OCI-LY1 (cell line): ENCODE results near the gene FAM184A.

ENCODE experiments used
- H2AFZ ChIP-seq: fragments of 200-600 bp; sonication (generic), shearing (Covaris generic); 2 replicates; pipeline ENCODE4 v1.6.0; 2014; ENCODE audit warnings: antibody characterized with exemption, mild to moderate bottlenecking, low read length
- H3F3A ChIP-seq: fragments of 200-600 bp; sonication (generic), shearing (Covaris generic); 2 replicates; pipeline ENCODE4 v1.6.0; 2014; ENCODE audit warnings: mild to moderate bottlenecking, antibody characterized with exemption, low read length, moderate library complexity; ENCODE audit not compliant: insufficient read depth
- H3K27ac ChIP-seq: fragments of 200-600 bp; sonication (generic); 2 replicates; pipeline ENCODE4 v1.5.1; 2014; ENCODE audit warnings: low read length, mixed run types, mild to moderate bottlenecking, low read depth; ENCODE audit not compliant: poor library complexity, severe bottlenecking
- H3K27me3 ChIP-seq: fragments of 200-600 bp; sonication (generic); 2 replicates; pipeline ENCODE4 v1.6.0; 2014; ENCODE audit warnings: antibody characterized with exemption, mild to moderate bottlenecking, low read length, moderate library complexity; ENCODE audit not compliant: insufficient read depth
- H3K36me3 ChIP-seq: fragments of 200-600 bp; sonication (generic); 2 replicates; pipeline ENCODE4 v1.6.1; 2014; ENCODE audit warnings: mild to moderate bottlenecking, antibody characterized with exemption, low read length, moderate library complexity, mixed read lengths; ENCODE audit not compliant: insufficient read depth
- H3K4me1 ChIP-seq: fragments of 200-600 bp; sonication (generic); 2 replicates; pipeline ENCODE4 v1.5.1; 2014; ENCODE audit warnings: mild to moderate bottlenecking, low read length, moderate library complexity; ENCODE audit not compliant: insufficient read depth, severe bottlenecking
- H3K4me2 ChIP-seq: fragments of 200-600 bp; sonication (generic), shearing (Covaris generic); 2 replicates; pipeline ENCODE4 v1.6.1; 2014; ENCODE audit warnings: low read length
- H3K4me3 ChIP-seq: fragments of 200-600 bp; sonication (generic); 2 replicates; pipeline ENCODE4 v1.5.1; 2014; ENCODE audit warnings: low read length, low read depth, mild to moderate bottlenecking, mixed read lengths; ENCODE audit not compliant: poor library complexity, severe bottlenecking
- H3K79me2 ChIP-seq: fragments of 200-600 bp; shearing (Covaris generic); 2 replicates; pipeline ENCODE4 v1.6.1; 2016; ENCODE audit warnings: mixed run types, low read length, mixed read lengths; ENCODE audit not compliant: insufficient read depth
- H3K9ac ChIP-seq: fragments of 200-600 bp; sonication (generic), shearing (Covaris generic); 2 replicates; pipeline ENCODE4 v1.6.1; 2014; ENCODE audit warnings: mild to moderate bottlenecking, low read length, mixed read lengths
- H3K9me2 ChIP-seq: fragments of 200-600 bp; sonication (generic), shearing (Covaris generic); 2 replicates; pipeline ENCODE4 v1.6.1; 2014; ENCODE audit warnings: low read depth, mild to moderate bottlenecking, low read length, mixed read lengths
- H3K9me3 ChIP-seq: fragments of 200-600 bp; shearing (Covaris generic); 2 replicates; pipeline ENCODE4 v1.6.1; 2014; ENCODE audit warnings: low read length, mixed read lengths
- H4K20me1 ChIP-seq: fragments of 200-600 bp; sonication (generic), shearing (Covaris generic); 2 replicates; pipeline ENCODE4 v1.6.0; 2016; ENCODE audit warnings: mild to moderate bottlenecking, low read length; ENCODE audit not compliant: insufficient read depth
- CTCF ChIP-seq: fragments of 200-600 bp; sonication (generic), shearing (Covaris generic); IDR thresholded peaks from 2 replicates; pipeline ENCODE4 v1.5.1; 2017; ENCODE audit warnings: mild to moderate bottlenecking, antibody characterized with exemption, low read length, moderate library complexity, mixed read lengths
- EZH2 ChIP-seq: fragments of 200-600 bp; sonication (generic), shearing (Covaris generic); IDR thresholded peaks from 2 replicates; pipeline ENCODE4 v1.8.0; 2017; ENCODE audit warnings: borderline replicate concordance, mixed run types, mild to moderate bottlenecking, antibody characterized with exemption, low read length, moderate library complexity, mixed read lengths

The FAM184A gene

GRCh38 chr6:118945217-118945616 lies 133.2 kb downstream of the FAM184A start:
- TF ChIP-seq EZH2 (no peak), CTCF (no peak)
- H3F3A ChIP-seq, result no peaks in the 10 kb centered on the region

GRCh38 chr6:118940770-118941169 lies 137.7 kb downstream of the FAM184A start:
- Histone ChIP-seq H3F3A (no peaks in the 10 kb centered on the region), H3K9me3 (0 out of 2 replicates have a peak, but pooled peaks cover 3% of the 10 kb centered on the region)
- no peak for TF ChIP-seq CTCF
- TF ChIP-seq EZH2, result no peak

More at GRCh38 chr6:118945217-118945616, 133.2 kb downstream of the FAM184A start:
- Histone ChIP-seq H3K27me3 (no peaks in the 10 kb centered on the region), H3K9me3 (0 out of 2 replicates have a peak, but pooled peaks cover 3% of the 10 kb centered on the region), H3K36me3 (no peaks in the 10 kb centered on the region), H3K9me2 (no peaks in the 10 kb centered on the region), H2AFZ (no peak overlapping the region), H3K4me3 (no peak overlapping the region), H3K27ac (no peak overlapping the region), H3K9ac (no peak overlapping the region), H3K4me1 (no peaks in the 10 kb centered on the region), H4K20me1 (no peaks in the 10 kb centered on the region), H3K4me2 (no peak overlapping the region), H3K79me2 (no peaks in the 10 kb centered on the region)

GRCh38 chr6:118939683-118940082 lies 138.8 kb downstream of the FAM184A start:
- Histone ChIP-seq H3K9me2 (no peaks in the 10 kb centered on the region), H3K9me3 (no peaks in the 10 kb centered on the region), H4K20me1 (no peaks in the 10 kb centered on the region), H3K79me2 (no peaks in the 10 kb centered on the region), H3K36me3 (no peaks in the 10 kb centered on the region), H3K9ac (no peak overlapping the region), H3K27ac (no peak overlapping the region), H3F3A (no peaks in the 10 kb centered on the region), H2AFZ (no peak overlapping the region), H3K4me3 (no peak overlapping the region), H3K4me1 (peaks cover 10% of the 10 kb centered on the region), H3K27me3 (no peaks in the 10 kb centered on the region), H3K4me2 (no peak overlapping the region)
- TF ChIP-seq CTCF, result no peak
- no peak for TF ChIP-seq EZH2

More at GRCh38 chr6:118940770-118941169, 137.7 kb downstream of the FAM184A start:
- peaks cover 4% of the 10 kb centered on the region for H3K4me1 ChIP-seq
- H3K36me3 ChIP-seq, result no peaks in the 10 kb centered on the region
- no peak overlapping the region for H3K9ac ChIP-seq
- no peak overlapping the region for H3K27ac ChIP-seq
- no peak overlapping the region for H3K4me3 ChIP-seq
- no peaks in the 10 kb centered on the region for H3K9me2 ChIP-seq
- H3K4me2 ChIP-seq, result no peak overlapping the region
- no peak overlapping the region for H2AFZ ChIP-seq
- H3K27me3 ChIP-seq, result no peaks in the 10 kb centered on the region
- no peaks in the 10 kb centered on the region for H3K79me2 ChIP-seq
- no peaks in the 10 kb centered on the region for H4K20me1 ChIP-seq
